Measurements from ENCODE around the gene SLC26A9. TPM values are rescaled to one million over a fixed set of nuclear protein-coding genes. Genes with fewer than 3 reads are reported as not detected.

SLC26A9 gene
- total RNA-seq, 1 donor from 2014 or later, result not detected

DNA sequence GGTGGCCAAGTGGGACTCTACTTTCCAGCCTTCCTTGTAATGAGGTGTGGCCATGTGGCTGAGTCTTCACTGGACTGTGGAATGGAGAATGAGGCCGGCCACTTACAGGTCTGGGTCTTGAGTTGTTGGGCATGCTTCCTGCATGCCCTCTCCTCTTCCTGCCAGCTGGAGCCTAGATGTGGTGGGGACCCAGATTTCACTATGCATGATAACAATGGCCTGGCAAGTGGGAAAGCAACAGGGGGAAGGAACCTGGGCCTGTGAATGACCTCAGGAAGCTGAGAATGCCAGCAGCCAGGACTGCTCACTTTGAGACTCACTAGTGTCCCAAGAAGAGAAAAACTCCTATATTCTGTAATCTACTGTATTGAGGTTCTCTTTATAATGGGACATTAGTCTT lies 8.5 kb upstream of the SLC26A9 start:
- Mint-ChIP-seq H3K27me3 (ENCODE audit: low read depth) (peaks cover 28% of the 10 kb centered on the region), H3K27ac (ENCODE audit: unreplicated experiment) (no peak overlapping the region), H3K9me3 (ENCODE audit: low read depth) (no peaks in the 10 kb centered on the region), H3K4me1 (ENCODE audit: low read depth) (no peaks in the 10 kb centered on the region), H3K4me3 (ENCODE audit: unreplicated experiment) (no peak overlapping the region), H3K36me3 (ENCODE audit: low read depth) (no peaks in the 10 kb centered on the region)
- no peak for TF ChIP-seq CTCF (IDR thresholded peaks at IDR 0.05)
- DNase-seq (ENCODE audit: low spot score), result no peak

GRCh38 chr1:205950826-205951549 lies 7.7 kb upstream of the SLC26A9 start:
- Mint-ChIP-seq H3K4me3 (ENCODE audit: unreplicated experiment) (no peak overlapping the region), H3K9me3 (ENCODE audit: low read depth) (no peaks in the 10 kb centered on the region), H3K27me3 (ENCODE audit: low read depth) (peaks cover 31% of the 10 kb centered on the region), H3K4me1 (ENCODE audit: low read depth) (no peaks in the 10 kb centered on the region), H3K27ac (ENCODE audit: unreplicated experiment) (no peak overlapping the region), H3K36me3 (ENCODE audit: low read depth) (no peaks in the 10 kb centered on the region)
- no peak for DNase-seq (ENCODE audit: low spot score)
- no peak for TF ChIP-seq CTCF (IDR thresholded peaks at IDR 0.05)

DNA sequence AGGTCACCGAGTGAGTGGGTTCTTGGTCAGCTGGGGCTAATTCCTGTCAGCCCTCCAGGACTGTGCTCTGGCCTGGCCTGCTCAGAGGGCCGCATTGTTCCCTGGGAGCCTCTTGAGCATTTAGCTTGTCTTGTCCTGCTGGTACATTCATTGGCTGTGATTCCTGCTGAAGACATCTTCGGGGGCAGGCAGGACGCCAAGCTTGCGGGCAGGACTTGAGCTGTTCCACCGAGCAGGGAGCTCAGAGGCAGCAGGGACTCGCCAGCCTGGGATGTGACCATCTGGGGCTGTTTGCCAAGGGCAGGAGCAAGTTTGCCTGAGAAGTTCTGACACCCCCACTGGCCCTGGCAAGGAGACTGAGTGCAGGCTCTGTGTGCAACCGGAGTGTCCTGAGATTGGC lies 7.0 kb upstream of the SLC26A9 start:
- H3K4me3 Mint-ChIP-seq (ENCODE audit: unreplicated experiment), result no peak overlapping the region
- H3K4me1 Mint-ChIP-seq (ENCODE audit: low read depth), result no peaks in the 10 kb centered on the region
- H3K9me3 Mint-ChIP-seq (ENCODE audit: low read depth), result no peaks in the 10 kb centered on the region
- peaks cover 34% of the 10 kb centered on the region for H3K27me3 Mint-ChIP-seq (ENCODE audit: low read depth)
- no peak overlapping the region for H3K27ac Mint-ChIP-seq (ENCODE audit: unreplicated experiment)
- DNase-seq (ENCODE audit: low spot score), result no peak
- H3K36me3 Mint-ChIP-seq (ENCODE audit: low read depth), result no peaks in the 10 kb centered on the region
- no peak for TF ChIP-seq CTCF (IDR thresholded peaks at IDR 0.05)

DNA sequence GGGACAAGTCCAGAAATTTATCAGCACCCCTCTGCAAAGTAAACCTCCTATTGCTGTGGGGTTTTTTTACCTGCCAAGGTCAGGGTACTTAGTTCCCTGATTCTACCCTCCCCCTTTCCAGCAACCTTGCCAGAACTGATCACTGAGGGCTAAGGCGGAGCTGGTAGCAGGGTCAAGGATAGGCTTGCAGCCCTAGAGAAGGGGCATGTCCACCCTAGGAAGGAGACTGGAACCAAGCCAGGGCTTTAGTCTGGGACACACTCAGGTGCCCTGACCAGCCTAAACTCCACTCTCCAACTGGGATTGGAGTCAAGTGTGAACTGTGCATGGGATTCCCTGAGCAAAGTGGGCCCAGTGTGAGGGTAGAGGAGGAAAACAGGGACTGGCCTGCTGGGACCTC lies 6.5 kb upstream of the SLC26A9 start:
- H3K4me1 Mint-ChIP-seq (ENCODE audit: low read depth), result no peaks in the 10 kb centered on the region
- no peaks in the 10 kb centered on the region for H3K9me3 Mint-ChIP-seq (ENCODE audit: low read depth)
- no peak for DNase-seq (ENCODE audit: low spot score)
- H3K4me3 Mint-ChIP-seq (ENCODE audit: unreplicated experiment), result no peak overlapping the region
- H3K27ac Mint-ChIP-seq (ENCODE audit: unreplicated experiment), result no peak overlapping the region
- H3K36me3 Mint-ChIP-seq (ENCODE audit: low read depth), result no peaks in the 10 kb centered on the region
- H3K27me3 Mint-ChIP-seq (ENCODE audit: low read depth), result peaks cover 34% of the 10 kb centered on the region
- no peak for TF ChIP-seq CTCF (IDR thresholded peaks at IDR 0.05)

- no peaks in the 10 kb centered on the region for H3K36me3 Mint-ChIP-seq (ENCODE audit: low read depth)
- H3K4me3 Mint-ChIP-seq (ENCODE audit: unreplicated experiment), result no peak overlapping the region
- TF ChIP-seq CTCF (IDR thresholded peaks at IDR 0.05), result no peak
- H3K9me3 Mint-ChIP-seq (ENCODE audit: low read depth), result no peaks in the 10 kb centered on the region
- no peaks in the 10 kb centered on the region for H3K4me1 Mint-ChIP-seq (ENCODE audit: low read depth)
- DNase-seq (ENCODE audit: low spot score), result no peak
- H3K27me3 Mint-ChIP-seq (ENCODE audit: low read depth), result peaks cover 35% of the 10 kb centered on the region
- no peak overlapping the region for H3K27ac Mint-ChIP-seq (ENCODE audit: unreplicated experiment)
Observed at GRCh38 chr1:205948886-205949285, 5.6 kb upstream of the SLC26A9 start.
